ENCODE results near the gene PPP1R10.
A peak's percentile ranks its signal among the peaks of the same experiment; 100 is the strongest.

PPP1R10 gene

DNA sequence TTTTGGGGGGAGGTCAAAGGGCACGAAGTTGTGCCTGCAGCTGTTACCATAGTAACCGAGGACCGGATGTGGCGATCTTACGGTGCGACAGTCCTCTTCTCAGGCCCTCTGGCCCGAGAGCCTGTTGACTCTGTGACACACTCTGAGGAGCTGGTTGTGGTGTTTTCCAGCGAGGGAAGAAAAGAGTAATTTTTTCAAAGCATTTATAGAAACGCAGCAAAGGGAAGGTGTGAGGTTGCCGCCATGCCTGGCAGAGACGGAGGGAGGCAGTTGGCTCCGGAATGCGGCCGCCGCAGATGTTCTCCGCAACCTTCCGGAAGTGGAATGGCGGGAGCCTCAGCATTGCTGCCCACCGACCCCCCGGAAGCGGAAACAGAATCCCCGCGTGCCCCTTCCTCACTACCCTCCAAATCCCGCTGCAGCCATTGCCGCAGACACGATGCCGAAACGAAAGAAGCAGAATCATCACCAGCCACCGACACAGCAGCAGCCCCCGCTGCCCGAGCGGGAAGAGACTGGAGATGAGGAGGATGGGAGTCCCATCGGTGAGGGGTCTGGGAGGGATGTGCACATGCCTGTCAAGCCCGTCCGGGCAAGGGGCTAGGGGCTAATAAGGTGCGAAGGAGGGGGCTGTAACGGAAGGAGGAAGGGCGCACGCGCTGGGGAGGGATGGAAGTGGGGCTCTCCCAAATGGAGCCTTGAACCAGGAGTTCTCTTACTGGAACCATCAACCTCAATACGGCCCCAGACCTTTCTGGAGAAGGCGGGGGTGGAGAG lies 59.9 kb downstream of the PPP1R10 start, which contains the start of gene PRR3:
Gene PRR3, plus strand, starts transcription at position 390 of the 777 bp plus-strand sequence. Its CDS starts 50 bp downstream, at position 440.
- TF ChIP-seq, protein P1, sequence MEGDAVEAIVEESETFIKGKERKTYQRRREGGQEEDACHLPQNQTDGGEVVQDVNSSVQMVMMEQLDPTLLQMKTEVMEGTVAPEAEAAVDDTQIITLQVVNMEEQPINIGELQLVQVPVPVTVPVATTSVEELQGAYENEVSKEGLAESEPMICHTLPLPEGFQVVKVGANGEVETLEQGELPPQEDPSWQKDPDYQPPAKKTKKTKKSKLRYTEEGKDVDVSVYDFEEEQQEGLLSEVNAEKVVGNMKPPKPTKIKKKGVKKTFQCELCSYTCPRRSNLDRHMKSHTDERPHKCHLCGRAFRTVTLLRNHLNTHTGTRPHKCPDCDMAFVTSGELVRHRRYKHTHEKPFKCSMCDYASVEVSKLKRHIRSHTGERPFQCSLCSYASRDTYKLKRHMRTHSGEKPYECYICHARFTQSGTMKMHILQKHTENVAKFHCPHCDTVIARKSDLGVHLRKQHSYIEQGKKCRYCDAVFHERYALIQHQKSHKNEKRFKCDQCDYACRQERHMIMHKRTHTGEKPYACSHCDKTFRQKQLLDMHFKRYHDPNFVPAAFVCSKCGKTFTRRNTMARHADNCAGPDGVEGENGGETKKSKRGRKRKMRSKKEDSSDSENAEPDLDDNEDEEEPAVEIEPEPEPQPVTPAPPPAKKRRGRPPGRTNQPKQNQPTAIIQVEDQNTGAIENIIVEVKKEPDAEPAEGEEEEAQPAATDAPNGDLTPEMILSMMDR (conservative IDR thresholded peaks at IDR 0.05; ENCODE audit: low read depth, low read length) = no peak
- Histone ChIP-seq H3K4me2 (peak within 1 kb of the TSS; percentile 97), H3K4me3 (IDR thresholded peaks at IDR 0.05; ENCODE audit: insufficient read depth, low read depth, low read length) (no peak within 1 kb of the TSS), H3K27ac (peak within 1 kb of the TSS; percentile 94), H2AFZ (ENCODE audit: low read depth) (peak within 1 kb of the TSS; percentile 96), H3K79me2 (ENCODE audit: insufficient read depth, low read depth) (peaks cover 20% of the 10 kb centered on the region), H4K20me1 (ENCODE audit: insufficient read depth) (no peaks in the 10 kb centered on the region), H3K36me3 (ENCODE audit: insufficient read depth) (no peaks in the 10 kb centered on the region), H3K27me3 (ENCODE audit: insufficient read depth, low read depth) (no peaks in the 10 kb centered on the region), H3K9ac (peak within 1 kb of the TSS; percentile 92), H3K4me1 (ENCODE audit: low read depth, poor library complexity, severe bottlenecking) (peaks cover 15% of the 10 kb centered on the region)

DNA sequence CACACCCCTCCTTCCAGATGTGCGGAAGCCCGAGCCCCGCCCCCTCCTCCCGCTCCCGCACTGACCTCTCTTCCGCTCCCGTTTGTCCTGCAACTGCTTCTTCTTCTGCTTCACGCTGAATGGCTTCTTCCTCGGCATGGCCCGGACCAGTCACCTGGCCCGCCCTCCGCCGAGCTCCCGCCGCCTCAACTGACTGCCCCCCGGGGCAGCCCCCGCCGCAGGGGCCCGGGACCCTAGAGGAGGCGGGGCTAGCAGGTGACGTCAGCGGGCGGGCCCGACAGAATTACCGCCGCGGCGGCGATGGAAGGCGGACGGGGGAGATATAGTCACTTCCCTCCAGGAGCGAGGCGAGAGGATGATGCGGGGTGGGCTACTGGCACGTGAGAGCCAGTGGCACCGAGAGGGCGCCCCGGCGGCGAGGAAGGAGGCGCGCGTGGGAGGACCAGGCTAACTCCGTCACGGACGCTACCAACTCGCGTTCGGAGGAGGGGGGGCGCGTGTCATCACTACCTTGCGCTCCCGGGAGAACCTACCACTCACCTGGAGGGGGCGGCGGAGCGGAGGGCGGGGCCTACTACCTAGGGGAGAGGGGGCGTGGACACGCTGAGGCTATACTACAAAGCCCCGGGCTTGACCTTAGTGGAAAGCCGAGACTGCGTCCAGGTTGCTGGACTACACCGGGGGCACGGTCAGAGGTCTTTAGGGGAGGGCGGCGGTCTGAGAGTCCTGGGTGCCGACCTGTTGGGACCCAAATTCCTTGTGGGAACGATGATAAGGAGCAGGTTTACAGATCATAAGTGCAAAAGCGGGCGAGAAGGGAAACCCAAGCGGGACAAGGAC lies 60.8 kb downstream of the PPP1R10 start, which contains the start of gene GNL1:
Gene GNL1, minus strand, starts transcription at position 424 of the 840 bp plus-strand sequence. Its CDS starts 286 bp downstream, at position 138.
- Histone ChIP-seq H4K20me1 (ENCODE audit: insufficient read depth) (no peaks in the 10 kb centered on the region), H2AFZ (ENCODE audit: low read depth) (peak within 1 kb of the TSS; percentile 96), H3K36me3 (ENCODE audit: insufficient read depth) (no peaks in the 10 kb centered on the region), H3K9ac (peak within 1 kb of the TSS; percentile 92), H3K27me3 (ENCODE audit: insufficient read depth, low read depth) (no peaks in the 10 kb centered on the region), H3K4me1 (ENCODE audit: low read depth, poor library complexity, severe bottlenecking) (peaks cover 15% of the 10 kb centered on the region), H3K79me2 (ENCODE audit: insufficient read depth, low read depth) (peaks cover 20% of the 10 kb centered on the region), H3K27ac (peak within 1 kb of the TSS; percentile 94), H3K4me3 (IDR thresholded peaks at IDR 0.05; ENCODE audit: insufficient read depth, low read depth, low read length) (no peak within 1 kb of the TSS), H3K4me2 (peak within 1 kb of the TSS; percentile 97)
- TF ChIP-seq, protein P1 (conservative IDR thresholded peaks at IDR 0.05; ENCODE audit: low read depth, low read length) = no peak

DNA sequence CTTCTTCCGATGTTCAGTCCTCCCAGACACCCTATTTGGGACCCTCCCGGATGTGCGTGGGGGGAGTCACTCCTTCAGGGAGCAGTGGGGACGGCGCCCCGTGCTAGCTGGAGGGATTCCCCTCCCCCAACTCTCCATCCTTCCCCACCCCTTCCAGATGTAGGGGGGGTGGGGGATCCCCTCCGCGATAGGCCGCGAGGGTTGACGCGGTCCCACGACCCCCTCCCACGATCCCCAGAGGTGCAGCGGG lies 61.3 kb downstream of the PPP1R10 start:
- no peaks in the 10 kb centered on the region for H3K27me3 ChIP-seq (ENCODE audit: insufficient read depth, low read depth)
- TF ChIP-seq, protein P1 (conservative IDR thresholded peaks at IDR 0.05; ENCODE audit: low read depth, low read length) = no peak
- peak overlapping the region; percentile 92 for H3K9ac ChIP-seq
- H3K4me2 ChIP-seq = peak overlapping the region; percentile 97
- H3K36me3 ChIP-seq (ENCODE audit: insufficient read depth) = no peaks in the 10 kb centered on the region
- no peak overlapping the region for H3K4me3 ChIP-seq (IDR thresholded peaks at IDR 0.05; ENCODE audit: insufficient read depth, low read depth, low read length)
- peaks cover 20% of the 10 kb centered on the region for H3K79me2 ChIP-seq (ENCODE audit: insufficient read depth, low read depth)
- no peaks in the 10 kb centered on the region for H4K20me1 ChIP-seq (ENCODE audit: insufficient read depth)
- peak overlapping the region; percentile 96 for H2AFZ ChIP-seq (ENCODE audit: low read depth)
- H3K27ac ChIP-seq = peak overlapping the region; percentile 94; the same call in 1 of the 2 replicates
- peaks cover 15% of the 10 kb centered on the region for H3K4me1 ChIP-seq (ENCODE audit: low read depth, poor library complexity, severe bottlenecking)

DNA sequence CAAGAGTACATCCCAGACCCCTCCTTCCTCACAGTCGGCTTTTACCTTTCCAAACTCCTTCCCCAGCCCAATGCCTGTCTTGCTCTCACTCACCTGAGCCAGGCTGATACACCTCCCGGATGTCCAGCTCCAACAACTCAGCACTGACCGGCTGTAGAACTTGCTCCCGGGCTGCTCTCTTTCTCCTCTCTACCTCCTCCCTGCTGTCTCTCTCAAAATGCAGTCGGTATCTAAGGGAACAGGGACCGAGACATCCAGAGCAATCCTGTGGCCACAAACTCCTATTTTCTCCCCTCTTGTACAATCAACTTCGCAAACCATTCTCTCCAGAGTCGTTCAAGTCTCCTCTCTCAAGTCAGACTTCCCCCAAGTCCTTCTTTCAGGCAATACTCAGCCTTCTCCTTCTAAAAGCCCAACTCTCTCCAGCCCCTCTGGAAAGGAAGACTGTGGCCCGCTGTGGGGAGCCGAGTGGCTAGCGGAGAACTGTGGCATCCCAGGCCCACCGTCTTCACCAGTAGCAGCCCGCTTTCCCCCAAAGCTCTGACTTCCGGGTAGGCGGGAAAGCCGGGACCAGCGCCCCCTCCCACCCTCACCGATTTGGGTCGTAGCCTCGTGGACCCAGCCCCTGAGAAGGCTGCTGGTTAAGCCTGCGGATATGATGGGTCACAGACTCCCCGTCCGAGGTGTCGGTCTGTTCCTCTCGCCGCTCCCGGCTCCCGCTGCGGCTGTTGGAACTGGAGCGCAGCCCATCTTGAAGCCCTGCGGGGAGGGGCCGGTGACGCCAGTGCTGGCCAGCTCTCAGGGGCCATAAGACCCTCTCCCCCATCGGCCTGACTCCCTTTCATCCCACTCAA lies 61.9 kb downstream of the PPP1R10 start:
- Histone ChIP-seq H2AFZ (ENCODE audit: low read depth) (peak overlapping the region; percentile 96; the same call in 1 of the 2 replicates), H3K27ac (no peak overlapping the region), H3K4me1 (ENCODE audit: low read depth, poor library complexity, severe bottlenecking) (peaks cover 15% of the 10 kb centered on the region), H3K36me3 (ENCODE audit: insufficient read depth) (no peaks in the 10 kb centered on the region), H3K4me3 (IDR thresholded peaks at IDR 0.05; ENCODE audit: insufficient read depth, low read depth, low read length) (no peak overlapping the region), H3K27me3 (ENCODE audit: insufficient read depth, low read depth) (no peaks in the 10 kb centered on the region), H3K9ac (0 out of 2 replicates have a peak overlapping the region, but pooled peaks have one; percentile 92), H3K4me2 (peak overlapping the region; percentile 97; the same call in 1 of the 2 replicates), H3K79me2 (ENCODE audit: insufficient read depth, low read depth) (peaks cover 20% of the 10 kb centered on the region), H4K20me1 (ENCODE audit: insufficient read depth) (no peaks in the 10 kb centered on the region)
- TF ChIP-seq, protein P1 (conservative IDR thresholded peaks at IDR 0.05; ENCODE audit: low read depth, low read length) = no peak
